HG03060 (cell line): ENCODE data around the gene PPAN.

Source experiments
- ATAC-seq: cut with Tn5 transposase; IDR thresholded peaks from one replicate; pipeline ENCODE4 v1.9.1; 2021; ENCODE audit warnings: low read depth, moderate number of reproducible peaks; ENCODE audit not compliant: unreplicated experiment

The PPAN gene

GRCh38 chr19:10112895-10113591, 6.9 kb downstream of the PPAN start:
- no peak for ATAC-seq

GRCh38 chr19:10113592-10113963, 7.4 kb downstream of the PPAN start:
- no peak for ATAC-seq

- ATAC-seq: no peak
These were observed 7.9 kb downstream of the PPAN start for GRCh38 chr19:10113964-10114650.

GRCh38 chr19:10114651-10115391, 8.7 kb downstream of the PPAN start:
- ATAC-seq: no peak

GRCh38 chr19:10115392-10116084, 9.4 kb downstream of the PPAN start:
- ATAC-seq: no peak

GRCh38 chr19:10116085-10116865, 10.1 kb downstream of the PPAN start:
- no peak for ATAC-seq

GRCh38 chr19:10116866-10117616, 10.9 kb downstream of the PPAN start:
- ATAC-seq: no peak

GRCh38 chr19:10118960-10119359, 12.8 kb downstream of the PPAN start:
- ATAC-seq: no peak

GRCh38 chr19:10120538-10121189, 14.5 kb downstream of the PPAN start:
- ATAC-seq: no peak

- no peak for ATAC-seq
These were observed 15.9 kb downstream of the PPAN start for GRCh38 chr19:10122045-10122444.

GRCh38 chr19:10124429-10124828, 18.3 kb downstream of the PPAN start:
- no peak for ATAC-seq

GRCh38 chr19:10126213-10126639, 20.1 kb downstream of the PPAN start:
- no peak for ATAC-seq

GRCh38 chr19:10132905-10133304, 26.7 kb downstream of the PPAN start:
- ATAC-seq: no peak

- no peak for ATAC-seq
These were observed 27.4 kb downstream of the PPAN start for GRCh38 chr19:10133596-10133995.

- ATAC-seq: no peak
These were observed 27.9 kb downstream of the PPAN start for GRCh38 chr19:10134040-10134439.

- ATAC-seq: no peak
These were observed 29.6 kb downstream of the PPAN start for GRCh38 chr19:10135551-10136334.

- no peak for ATAC-seq
These were observed 30.8 kb downstream of the PPAN start for GRCh38 chr19:10136936-10137335.
